HEK293 (cell line): Measurements from ENCODE around the gene PPP4R4.
A peak's percentile ranks its signal among the peaks of the same experiment; 100 is the strongest.

Source experiments
- CTCF ChIA-PET: fragments of 350-600 bp; formaldehyde crosslinking; extraction: SDS; loops from one replicate; lab custom pipeline; 2021; ENCODE audit warnings: antibody characterized with exemption; lab: Yijun Ruan, JAX
- POLR2A ChIA-PET: fragments of 300-600 bp; formaldehyde crosslinking; extraction: SDS; loops from one replicate; lab custom pipeline; 2020; ENCODE audit warnings: antibody characterized with exemption, inconsistent platforms; lab: Yijun Ruan, JAX
- H3K27ac ChIP-seq: fragments of 200-500 bp; sonication (Bioruptor generic); 2 replicates; pipeline ENCODE4 v1.5.1; 2014; ENCODE audit warnings: low read depth, low read length, control low read depth, inconsistent platforms; ENCODE audit errors: extremely low read depth
- H3K36me3 ChIP-seq, 2 experiments: fragments of 200-500 bp in 1 of 2; sonication (Bioruptor generic) in 1 of 2; 1 replicate in 1 of 2; 2 replicates in 1 of 2; pipeline ENCODE4 v1.5.1; 2014 to 2017; ENCODE audit warnings: inconsistent platforms in 2 of 2, low read length in 2 of 2; ENCODE audit not compliant: control insufficient read depth in 2 of 2, insufficient read depth in 1 of 2
- H3K4me1 ChIP-seq: fragments of 200-500 bp; sonication (Bioruptor generic); 2 replicates; pipeline ENCODE4 v1.5.1; 2014; ENCODE audit warnings: mild to moderate bottlenecking, low read length, inconsistent platforms; ENCODE audit not compliant: control insufficient read depth, insufficient read depth
- H3K4me3 ChIP-seq: 2 replicates; pipeline ENCODE4 v1.5.1; 2011; ENCODE audit warnings: low read depth, mild to moderate bottlenecking, control low read depth, low read length, moderate library complexity
- H3K9me3 ChIP-seq: fragments of 200-500 bp; sonication (Bioruptor generic); 2 replicates; pipeline ENCODE4 v1.5.1; 2014; ENCODE audit warnings: low read depth, low read length, inconsistent platforms; ENCODE audit not compliant: control insufficient read depth, insufficient read depth
- GLI4 ChIP-seq: fragments of 450-650 bp; formaldehyde crosslinking; IDR thresholded peaks from 2 replicates; pipeline ENCODE4 v1.5.1; 2016; ENCODE audit warnings: missing biosample characterization, missing genetic modification characterization
- HOXC10 ChIP-seq: sonication (generic); formaldehyde crosslinking; IDR thresholded peaks from 2 replicates; pipeline ENCODE4 v1.8.1; 2023; ENCODE audit warnings: mild to moderate bottlenecking, missing genetic modification reagents
- KLF16 ChIP-seq: fragments of 450-650 bp; formaldehyde crosslinking; IDR thresholded peaks from 2 replicates; pipeline ENCODE4 v1.5.1; 2017; ENCODE audit warnings: missing biosample characterization, missing genetic modification characterization
- SP2 ChIP-seq: fragments of 450-650 bp; formaldehyde crosslinking; IDR thresholded peaks from 2 replicates; pipeline ENCODE4 v1.5.1; 2016; ENCODE audit warnings: missing biosample characterization, missing genetic modification characterization
- SP3 ChIP-seq: fragments of 450-650 bp; formaldehyde crosslinking; IDR thresholded peaks from 2 replicates; pipeline ENCODE4 v1.5.1; 2016; ENCODE audit warnings: missing biosample characterization, missing genetic modification characterization
- YY2 ChIP-seq: fragments of 450-650 bp; formaldehyde crosslinking; IDR thresholded peaks from 2 replicates; pipeline ENCODE4 v1.5.1; 2016; ENCODE audit warnings: missing biosample characterization, missing genetic modification characterization
- ZBTB20 ChIP-seq: fragments of 450-650 bp; formaldehyde crosslinking; IDR thresholded peaks from 2 replicates; pipeline ENCODE4 v1.5.1; 2016; ENCODE audit warnings: missing biosample characterization, missing genetic modification characterization
- ZBTB21 ChIP-seq: fragments of 450-650 bp; formaldehyde crosslinking; IDR thresholded peaks from 2 replicates; pipeline ENCODE4 v1.5.1; 2017; ENCODE audit warnings: missing biosample characterization, missing genetic modification characterization
- ZBTB48 ChIP-seq: fragments of 450-650 bp; formaldehyde crosslinking; IDR thresholded peaks from 2 replicates; pipeline ENCODE4 v1.5.1; 2016; ENCODE audit warnings: missing biosample characterization, missing genetic modification characterization
- ZFP69B ChIP-seq: fragments of 450-650 bp; formaldehyde crosslinking; IDR thresholded peaks from 2 replicates; pipeline ENCODE4 v1.5.1; 2016; ENCODE audit warnings: missing biosample characterization, missing genetic modification characterization
- ZNF132 ChIP-seq: fragments of 450-650 bp; formaldehyde crosslinking; IDR thresholded peaks from 2 replicates; pipeline ENCODE4 v1.5.1; 2017; ENCODE audit warnings: missing biosample characterization, missing genetic modification characterization, borderline replicate concordance
- ZNF140 ChIP-seq: fragments of 450-650 bp; formaldehyde crosslinking; IDR thresholded peaks from 2 replicates; pipeline ENCODE4 v1.5.1; 2016; ENCODE audit warnings: missing biosample characterization, missing genetic modification characterization
- ZNF335 ChIP-seq: fragments of 450-650 bp; formaldehyde crosslinking; conservative IDR thresholded peaks from 2 replicates; pipeline ENCODE4 v1.5.1; 2016; ENCODE audit warnings: missing biosample characterization, missing genetic modification characterization
- ZNF341 ChIP-seq: fragments of 450-650 bp; formaldehyde crosslinking; IDR thresholded peaks from 2 replicates; pipeline ENCODE4; 2016; ENCODE audit warnings: low read depth, missing biosample characterization, missing genetic modification characterization
- ZNF366 ChIP-seq: fragments of 450-650 bp; formaldehyde crosslinking; conservative IDR thresholded peaks from 2 replicates; pipeline ENCODE4 v1.5.1; 2016; ENCODE audit warnings: missing biosample characterization, missing genetic modification characterization
- ZNF398 ChIP-seq: fragments of 450-650 bp; formaldehyde crosslinking; IDR thresholded peaks from 2 replicates; pipeline ENCODE4 v1.5.1; 2017; ENCODE audit warnings: missing biosample characterization, missing genetic modification characterization
- ZNF549 ChIP-seq: fragments of 450-650 bp; IDR thresholded peaks from 2 replicates; pipeline ENCODE4 v1.5.1; 2018; ENCODE audit warnings: missing biosample characterization, missing genetic modification characterization, mild to moderate bottlenecking, inconsistent platforms, moderate library complexity
- ZNF555 ChIP-seq: fragments of 450-650 bp; formaldehyde crosslinking; conservative IDR thresholded peaks from 2 replicates; pipeline ENCODE4 v1.5.1; 2017; ENCODE audit warnings: missing biosample characterization, mild to moderate bottlenecking, missing genetic modification characterization, inconsistent platforms
- ZNF580 ChIP-seq: fragments of 450-650 bp; formaldehyde crosslinking; IDR thresholded peaks from 2 replicates; pipeline ENCODE4 v1.5.1; 2016; ENCODE audit warnings: missing biosample characterization, missing genetic modification characterization
- ZNF585B ChIP-seq: fragments of 450-650 bp; formaldehyde crosslinking; IDR thresholded peaks from 2 replicates; pipeline ENCODE4 v1.5.1; 2016; ENCODE audit warnings: missing biosample characterization, missing genetic modification characterization
- ZNF626 ChIP-seq: fragments of 450-650 bp; sonication (Bioruptor Pico); formaldehyde crosslinking; IDR thresholded peaks from 2 replicates; pipeline ENCODE4 v1.5.1; 2018; ENCODE audit warnings: missing biosample characterization, missing genetic modification characterization, inconsistent platforms
- ZNF777 ChIP-seq: fragments of 450-650 bp; formaldehyde crosslinking; IDR thresholded peaks from 2 replicates; pipeline ENCODE4 v1.5.1; 2017; ENCODE audit warnings: missing biosample characterization, missing genetic modification characterization, borderline replicate concordance
- TF ChIP-seq, protein P1 (sequence below): fragments of 450-650 bp; formaldehyde crosslinking; IDR thresholded peaks from 2 replicates; pipeline ENCODE4 v1.5.1; 2017; ENCODE audit warnings: missing biosample characterization, missing genetic modification characterization
- TF ChIP-seq, protein P2 (sequence below): fragments of 450-650 bp; formaldehyde crosslinking; optimal IDR thresholded peaks from 2 replicates; pipeline ENCODE3; 2016; ENCODE audit warnings: missing biosample characterization, mild to moderate bottlenecking, missing genetic modification characterization
- TF ChIP-seq, protein P3 (sequence below): fragments of 450-650 bp; formaldehyde crosslinking; IDR thresholded peaks from 2 replicates; pipeline ENCODE4 v1.5.1; 2016; ENCODE audit warnings: missing biosample characterization, missing genetic modification characterization

Gene PPP4R4

DNA sequence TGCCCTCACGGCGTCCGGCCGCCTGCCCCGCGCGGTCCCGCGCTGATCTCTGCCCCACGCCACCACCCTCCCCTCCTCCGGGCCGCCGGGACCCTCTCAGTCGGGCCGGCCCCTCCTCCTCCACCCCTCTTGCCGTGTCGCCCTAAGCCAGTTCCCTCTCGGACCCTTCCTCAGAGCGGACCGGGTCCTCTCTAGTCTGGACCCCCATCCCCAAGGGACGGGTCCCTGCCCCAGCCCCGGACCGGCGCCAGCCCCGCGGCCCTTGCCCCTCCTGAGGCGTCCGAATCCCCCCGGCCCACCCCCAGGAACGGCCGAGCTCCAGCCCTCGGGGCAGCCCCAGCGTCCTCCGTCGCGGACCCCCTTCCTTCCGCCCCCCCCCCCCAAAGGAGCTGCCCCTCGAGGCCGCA lies 485 bp downstream of the PPP4R4 start:
- no peaks in the 10 kb centered on the region for H3K9me3 ChIP-seq
- H3K27ac ChIP-seq, result peak overlapping the region; percentile 46; the same call in 1 of the 2 replicates
- ChIA-PET CTCF (interaction anchor here (0.7 to 1.5 kb wide), 5 partner anchors 32 to 374 kb away, joined by 3 to 6 read pairs (median 5); no protein-coding TSS in a partner anchor), POLR2A (interaction anchor here (1.0 to 2.1 kb wide), 2 partner anchors 94 to 235 kb away, joined by 3 to 6 read pairs; partner anchors contain the start of genes DDX24 and IFI27L1)
- TF ChIP-seq ZNF341 (tag by site-specific recombination), result peak; percentile 75
- no peak for TF ChIP-seq GLI4
- TF ChIP-seq HOXC10 (CRISPR knock-in tag), result no peak
- TF ChIP-seq ZNF777 (tag by site-specific recombination), result peak; percentile 46; the same call in 1 of the 2 replicates
- no peak for TF ChIP-seq ZNF549 (tag by site-specific recombination)
- TF ChIP-seq, protein P1, sequence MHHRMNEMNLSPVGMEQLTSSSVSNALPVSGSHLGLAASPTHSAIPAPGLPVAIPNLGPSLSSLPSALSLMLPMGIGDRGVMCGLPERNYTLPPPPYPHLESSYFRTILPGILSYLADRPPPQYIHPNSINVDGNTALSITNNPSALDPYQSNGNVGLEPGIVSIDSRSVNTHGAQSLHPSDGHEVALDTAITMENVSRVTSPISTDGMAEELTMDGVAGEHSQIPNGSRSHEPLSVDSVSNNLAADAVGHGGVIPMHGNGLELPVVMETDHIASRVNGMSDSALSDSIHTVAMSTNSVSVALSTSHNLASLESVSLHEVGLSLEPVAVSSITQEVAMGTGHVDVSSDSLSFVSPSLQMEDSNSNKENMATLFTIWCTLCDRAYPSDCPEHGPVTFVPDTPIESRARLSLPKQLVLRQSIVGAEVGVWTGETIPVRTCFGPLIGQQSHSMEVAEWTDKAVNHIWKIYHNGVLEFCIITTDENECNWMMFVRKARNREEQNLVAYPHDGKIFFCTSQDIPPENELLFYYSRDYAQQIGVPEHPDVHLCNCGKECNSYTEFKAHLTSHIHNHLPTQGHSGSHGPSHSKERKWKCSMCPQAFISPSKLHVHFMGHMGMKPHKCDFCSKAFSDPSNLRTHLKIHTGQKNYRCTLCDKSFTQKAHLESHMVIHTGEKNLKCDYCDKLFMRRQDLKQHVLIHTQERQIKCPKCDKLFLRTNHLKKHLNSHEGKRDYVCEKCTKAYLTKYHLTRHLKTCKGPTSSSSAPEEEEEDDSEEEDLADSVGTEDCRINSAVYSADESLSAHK (tag by site-specific recombination), result no peak
- peak; percentile 37; the same call in 1 of the 2 replicates for TF ChIP-seq SP2
- TF ChIP-seq KLF16 (tag by site-specific recombination), result 0 out of 2 replicates have a peak, but pooled peaks have one; percentile 20
- peak; percentile 45; the same call in 1 of the 2 replicates for TF ChIP-seq ZBTB20 (tag by site-specific recombination)
- TF ChIP-seq, protein P2, sequence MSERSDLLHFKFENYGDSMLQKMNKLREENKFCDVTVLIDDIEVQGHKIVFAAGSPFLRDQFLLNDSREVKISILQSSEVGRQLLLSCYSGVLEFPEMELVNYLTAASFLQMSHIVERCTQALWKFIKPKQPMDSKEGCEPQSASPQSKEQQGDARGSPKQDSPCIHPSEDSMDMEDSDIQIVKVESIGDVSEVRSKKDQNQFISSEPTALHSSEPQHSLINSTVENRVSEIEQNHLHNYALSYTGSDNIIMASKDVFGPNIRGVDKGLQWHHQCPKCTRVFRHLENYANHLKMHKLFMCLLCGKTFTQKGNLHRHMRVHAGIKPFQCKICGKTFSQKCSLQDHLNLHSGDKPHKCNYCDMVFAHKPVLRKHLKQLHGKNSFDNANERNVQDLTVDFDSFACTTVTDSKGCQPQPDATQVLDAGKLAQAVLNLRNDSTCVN (tag by site-specific recombination), result peak; percentile 70
- TF ChIP-seq ZFP69B (tag by site-specific recombination), result no peak
- TF ChIP-seq ZNF335, result peak; percentile 78
- TF ChIP-seq ZNF555 (tag by site-specific recombination), result no peak
- no peak for TF ChIP-seq ZNF626 (tag by site-specific recombination)
- no peaks in the 10 kb centered on the region for H3K36me3 ChIP-seq
- H3K4me1 ChIP-seq, result no peaks in the 10 kb centered on the region
- peak overlapping the region; percentile 62 for H3K4me3 ChIP-seq

- peak overlapping the region; percentile 62 for H3K4me3 ChIP-seq
- POLR2A ChIA-PET, result interaction anchor here (1.0 to 2.1 kb wide), 2 partner anchors 94 to 236 kb away, joined by 3 to 6 read pairs; partner anchors contain the start of genes DDX24 and IFI27L1
- no peaks in the 10 kb centered on the region for H3K4me1 ChIP-seq
- CTCF ChIA-PET, result interaction anchor here (0.7 to 1.4 kb wide), 4 partner anchors 32 to 374 kb away, joined by 3 to 6 read pairs (median 4); no protein-coding TSS in a partner anchor
- H3K9me3 ChIP-seq, result no peaks in the 10 kb centered on the region
- H3K27ac ChIP-seq, result no peak overlapping the region
- H3K36me3 ChIP-seq, result no peaks in the 10 kb centered on the region
- no peak for TF ChIP-seq ZNF140 (tag by site-specific recombination)
- TF ChIP-seq ZNF398, result peak; percentile 96
- no peak for TF ChIP-seq ZBTB21 (tag by site-specific recombination)
- no peak for TF ChIP-seq ZNF132 (tag by site-specific recombination)
- TF ChIP-seq, protein P3, sequence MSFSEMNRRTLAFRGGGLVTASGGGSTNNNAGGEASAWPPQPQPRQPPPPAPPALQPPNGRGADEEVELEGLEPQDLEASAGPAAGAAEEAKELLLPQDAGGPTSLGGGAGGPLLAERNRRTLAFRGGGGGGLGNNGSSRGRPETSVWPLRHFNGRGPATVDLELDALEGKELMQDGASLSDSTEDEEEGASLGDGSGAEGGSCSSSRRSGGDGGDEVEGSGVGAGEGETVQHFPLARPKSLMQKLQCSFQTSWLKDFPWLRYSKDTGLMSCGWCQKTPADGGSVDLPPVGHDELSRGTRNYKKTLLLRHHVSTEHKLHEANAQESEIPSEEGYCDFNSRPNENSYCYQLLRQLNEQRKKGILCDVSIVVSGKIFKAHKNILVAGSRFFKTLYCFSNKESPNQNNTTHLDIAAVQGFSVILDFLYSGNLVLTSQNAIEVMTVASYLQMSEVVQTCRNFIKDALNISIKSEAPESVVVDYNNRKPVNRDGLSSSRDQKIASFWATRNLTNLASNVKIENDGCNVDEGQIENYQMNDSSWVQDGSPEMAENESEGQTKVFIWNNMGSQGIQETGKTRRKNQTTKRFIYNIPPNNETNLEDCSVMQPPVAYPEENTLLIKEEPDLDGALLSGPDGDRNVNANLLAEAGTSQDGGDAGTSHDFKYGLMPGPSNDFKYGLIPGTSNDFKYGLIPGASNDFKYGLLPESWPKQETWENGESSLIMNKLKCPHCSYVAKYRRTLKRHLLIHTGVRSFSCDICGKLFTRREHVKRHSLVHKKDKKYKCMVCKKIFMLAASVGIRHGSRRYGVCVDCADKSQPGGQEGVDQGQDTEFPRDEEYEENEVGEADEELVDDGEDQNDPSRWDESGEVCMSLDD (tag by site-specific recombination), result 0 out of 2 replicates have a peak, but pooled peaks have one; percentile 15
- 0 out of 2 replicates have a peak, but pooled peaks have one; percentile 46 for TF ChIP-seq YY2
- peak; percentile 10; the same call in 1 of the 2 replicates for TF ChIP-seq ZBTB20 (tag by site-specific recombination)
- TF ChIP-seq ZNF585B (tag by site-specific recombination), result no peak
- peak; percentile 50 for TF ChIP-seq SP3 (tag by site-specific recombination)
- TF ChIP-seq ZNF366 (tag by site-specific recombination), result peak; percentile 54; the same call in 1 of the 2 replicates
- TF ChIP-seq ZNF580, result no peak
- no peak for TF ChIP-seq ZNF555 (tag by site-specific recombination)
- 0 out of 2 replicates have a peak, but pooled peaks have one; percentile 38 for TF ChIP-seq ZBTB48
These were observed 1.1 kb downstream of the PPP4R4 start for GRCh38 chr14:94175011-94175745.
